GM23338 (cell line): ENCODE measurements around the gene ZMAT5. TPM values are rescaled to one million over a fixed set of nuclear protein-coding genes. Genes with fewer than 3 reads are reported as not detected.

Experiments used
- ATAC-seq: fragments of 200-7000 bp; cut with Tn5 transposase; 3 replicates; pipeline ENCODE4 v1.9.1; 2020
- DNase-seq: peaks from one replicate; pipeline ENCODE4 v3.0.0-alpha.2; 2015; ENCODE audit warnings: low spot score
- H2AFZ ChIP-seq: fragments of 200-600 bp; sonication (generic); 2 replicates; pipeline ENCODE4 v1.8.0; 2016; ENCODE audit warnings: antibody characterized with exemption, mild to moderate bottlenecking, moderate library complexity
- H3F3A ChIP-seq: fragments of 200-600 bp; sonication (generic); replicated peaks from 2 replicates; pipeline ENCODE4 v1.8.0; 2017; ENCODE audit warnings: antibody characterized with exemption, mixed run types, low read depth
- H3K27ac ChIP-seq: fragments of 200-600 bp; sonication (generic); 2 replicates; pipeline ENCODE4 v1.6.1; 2016; ENCODE audit warnings: low read depth
- H3K27me3 ChIP-seq: fragments of 200-600 bp; sonication (generic); 2 replicates; pipeline ENCODE4 v1.8.0; 2016; ENCODE audit warnings: mild to moderate bottlenecking, mixed run types, moderate library complexity; ENCODE audit not compliant: insufficient read depth
- H3K36me3 ChIP-seq: fragments of 200-600 bp; sonication (generic); 2 replicates; pipeline ENCODE4 v1.8.0; 2016; ENCODE audit warnings: mild to moderate bottlenecking; ENCODE audit not compliant: insufficient read depth
- H3K4me1 ChIP-seq: fragments of 200-600 bp; sonication (generic); 2 replicates; pipeline ENCODE4 v1.8.0; 2016; ENCODE audit warnings: mild to moderate bottlenecking, moderate library complexity; ENCODE audit not compliant: insufficient read depth
- H3K4me2 ChIP-seq: fragments of 200-600 bp; sonication (generic); 2 replicates; pipeline ENCODE4 v1.7.1; 2017; ENCODE audit warnings: mixed run types
- H3K4me3 ChIP-seq: fragments of 200-600 bp; sonication (generic); 2 replicates; pipeline ENCODE4 v1.6.1; 2016; ENCODE audit warnings: mixed run types
- H3K79me2 ChIP-seq: fragments of 200-600 bp; sonication (generic); replicated peaks from 2 replicates; pipeline ENCODE4 v1.8.0; 2017; ENCODE audit warnings: mild to moderate bottlenecking; ENCODE audit not compliant: insufficient read depth
- H3K9me2 ChIP-seq: fragments of 200-600 bp; sonication (generic); 2 replicates; pipeline ENCODE4 v1.8.0; 2017; ENCODE audit not compliant: insufficient read depth
- H4K20me1 ChIP-seq: fragments of 200-600 bp; sonication (generic); replicated peaks from 2 replicates; pipeline ENCODE4 v1.8.0; 2017; ENCODE audit warnings: mild to moderate bottlenecking; ENCODE audit not compliant: insufficient read depth
- H3K27ac Mint-ChIP-seq: 2 replicates; pipeline ENCODE4 v1.8.0; 2020; ENCODE audit warnings: inconsistent platforms, mild to moderate bottlenecking, moderate library complexity, mixed read lengths
- H3K27me3 Mint-ChIP-seq: 3 replicates; pipeline ENCODE4 v1.8.0; 2022; ENCODE audit warnings: low read depth, mild to moderate bottlenecking, moderate library complexity, mixed read lengths, inconsistent platforms; ENCODE audit not compliant: insufficient read depth, poor library complexity
- H3K36me3 Mint-ChIP-seq: 3 replicates; pipeline ENCODE4 v1.8.0; 2021; ENCODE audit warnings: low read depth, mild to moderate bottlenecking, inconsistent platforms, moderate library complexity, mixed read lengths
- H3K4me1 Mint-ChIP-seq: 3 replicates; pipeline ENCODE4 v1.8.0; 2020; ENCODE audit warnings: mild to moderate bottlenecking, inconsistent platforms, mixed read lengths
- H3K4me3 Mint-ChIP-seq: 3 replicates; pipeline ENCODE4 v1.8.0; 2021; ENCODE audit warnings: moderate library complexity, mild to moderate bottlenecking, inconsistent platforms, mixed read lengths
- H3K9me3 Mint-ChIP-seq: 3 replicates; pipeline ENCODE4 v1.8.0; 2020; ENCODE audit warnings: moderate library complexity, mild to moderate bottlenecking, inconsistent platforms, mixed read lengths
- CREB1 ChIP-seq: fragments of 250-450 bp; sonication (Bioruptor Pico); IDR thresholded peaks from 2 replicates; pipeline ENCODE4 v1.5.0; 2020; ENCODE audit warnings: low read depth, mild to moderate bottlenecking, moderate library complexity
- EZH2 ChIP-seq: fragments of 200-600 bp; sonication (generic); IDR thresholded peaks from one replicate; pipeline ENCODE4 v1.8.0; 2017; ENCODE audit warnings: antibody characterized with exemption, mild to moderate bottlenecking, low read depth; ENCODE audit not compliant: unreplicated experiment
- NANOG ChIP-seq: IDR thresholded peaks from 2 replicates; pipeline ENCODE4 v1.6.1; 2016; ENCODE audit warnings: antibody characterized with exemption, borderline replicate concordance
- POLR2AphosphoS5 ChIP-seq: IDR thresholded peaks from 2 replicates; pipeline ENCODE4 v1.6.1; 2016; ENCODE audit warnings: antibody characterized with exemption, low read depth
- REST ChIP-seq: IDR thresholded peaks from one replicate; pipeline ENCODE4 v1.6.1; 2018; ENCODE audit warnings: antibody characterized with exemption; ENCODE audit not compliant: unreplicated experiment
- STAT1 ChIP-seq: IDR thresholded peaks from one replicate; pipeline ENCODE4 v1.6.1; 2016; ENCODE audit warnings: antibody characterized with exemption; ENCODE audit not compliant: unreplicated experiment
- ZNF114 ChIP-seq: fragments of 250-450 bp; sonication (Bioruptor Pico); IDR thresholded peaks from 2 replicates; pipeline ENCODE4 v1.5.0; 2020; ENCODE audit warnings: mild to moderate bottlenecking, moderate library complexity
- ZNF331 ChIP-seq: fragments of 250-450 bp; sonication (Bioruptor Pico); IDR thresholded peaks from 2 replicates; pipeline ENCODE4 v1.5.0; 2020; ENCODE audit warnings: low read depth, mild to moderate bottlenecking, moderate library complexity
- polyA plus RNA-seq: library from polyadenylated mRNA; unstranded; fragments of >200 nt; fragmentation: Nextera tagmentation; extraction: Ambion mirVana; gene quantifications from 2 replicates; pipeline ENCODE4 v1.2.1, GENCODE V29; 2016
- total RNA-seq: library from RNA; depleted of rRNA; stranded (reverse); fragments of >200 nt; shearing (Covaris generic); gene quantifications from 2 replicates; pipeline ENCODE4 v1.2.3, GENCODE V29; 2014
- TF ChIP-seq, protein P1 (sequence below), 2 experiments: fragments of 200-600 bp in 1 of 2; sonication (generic) in 1 of 2; conservative IDR thresholded peaks; 2 replicates each; pipeline versions ENCODE4 v1.5.1 to v1.6.1; 2016 to 2017; ENCODE audit warnings: antibody characterized with exemption in 2 of 2, low read depth in 2 of 2, mild to moderate bottlenecking in 2 of 2, moderate library complexity in 1 of 2
- TF ChIP-seq, protein P2 (sequence below): fragments of 250-450 bp; sonication (Bioruptor Pico); IDR thresholded peaks from 2 replicates; pipeline ENCODE4 v1.5.0; 2020; ENCODE audit warnings: mild to moderate bottlenecking, moderate library complexity

The ZMAT5 gene
- total and polyA plus RNA-seq, 2 experiments from 2014 or later: 14.6 to 25.4 TPM

GRCh38 chr22:29722587-29722986 is 44.2 kb downstream of the ZMAT5 start (continued):
- TF ChIP-seq REST: no peak
- TF ChIP-seq ZNF114 (CRISPR knock-in tag): no peak
- TF ChIP-seq NANOG: no peak
- no peak for TF ChIP-seq EZH2
- TF ChIP-seq, protein P1, sequence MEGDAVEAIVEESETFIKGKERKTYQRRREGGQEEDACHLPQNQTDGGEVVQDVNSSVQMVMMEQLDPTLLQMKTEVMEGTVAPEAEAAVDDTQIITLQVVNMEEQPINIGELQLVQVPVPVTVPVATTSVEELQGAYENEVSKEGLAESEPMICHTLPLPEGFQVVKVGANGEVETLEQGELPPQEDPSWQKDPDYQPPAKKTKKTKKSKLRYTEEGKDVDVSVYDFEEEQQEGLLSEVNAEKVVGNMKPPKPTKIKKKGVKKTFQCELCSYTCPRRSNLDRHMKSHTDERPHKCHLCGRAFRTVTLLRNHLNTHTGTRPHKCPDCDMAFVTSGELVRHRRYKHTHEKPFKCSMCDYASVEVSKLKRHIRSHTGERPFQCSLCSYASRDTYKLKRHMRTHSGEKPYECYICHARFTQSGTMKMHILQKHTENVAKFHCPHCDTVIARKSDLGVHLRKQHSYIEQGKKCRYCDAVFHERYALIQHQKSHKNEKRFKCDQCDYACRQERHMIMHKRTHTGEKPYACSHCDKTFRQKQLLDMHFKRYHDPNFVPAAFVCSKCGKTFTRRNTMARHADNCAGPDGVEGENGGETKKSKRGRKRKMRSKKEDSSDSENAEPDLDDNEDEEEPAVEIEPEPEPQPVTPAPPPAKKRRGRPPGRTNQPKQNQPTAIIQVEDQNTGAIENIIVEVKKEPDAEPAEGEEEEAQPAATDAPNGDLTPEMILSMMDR (conservative IDR thresholded peaks at IDR 0.05; ENCODE audit: low read depth in 2 of 2): no peak

- no peak overlapping the region for H3K27ac ChIP-seq
- H3K4me2 ChIP-seq: no peak overlapping the region
- H4K20me1 ChIP-seq: no peaks in the 10 kb centered on the region
- H3F3A ChIP-seq: peaks cover 3% of the 10 kb centered on the region; the same call in 1 of the 2 replicates
- Mint-ChIP-seq H3K4me1 (peaks cover 13% of the 10 kb centered on the region; the same call in 2 of the 3 replicates), H3K9me3 (no peaks in the 10 kb centered on the region), H3K4me3 (no peak overlapping the region), H3K27ac (no peak overlapping the region), H3K27me3 (peaks cover 43% of the 10 kb centered on the region), H3K36me3 (no peaks in the 10 kb centered on the region)
- no peak overlapping the region for H3K4me3 ChIP-seq
- no peaks in the 10 kb centered on the region for H3K79me2 ChIP-seq
- no peak for DNase-seq
- no peaks in the 10 kb centered on the region; the same call in 1 of the 2 replicates for H3K4me1 ChIP-seq
- no peak overlapping the region for H2AFZ ChIP-seq
- no peaks in the 10 kb centered on the region for H3K36me3 ChIP-seq
- peaks cover 51% of the 10 kb centered on the region for H3K27me3 ChIP-seq
- TF ChIP-seq, protein P1 (conservative IDR thresholded peaks at IDR 0.05; ENCODE audit: low read depth in 2 of 2): no peak
- TF ChIP-seq POLR2AphosphoS5 (no peak), NANOG (no peak), STAT1 (no peak), CREB1 (CRISPR knock-in tag) (no peak), ZNF331 (CRISPR knock-in tag) (no peak), ZNF114 (CRISPR knock-in tag) (no peak)
- TF ChIP-seq, protein P2, sequence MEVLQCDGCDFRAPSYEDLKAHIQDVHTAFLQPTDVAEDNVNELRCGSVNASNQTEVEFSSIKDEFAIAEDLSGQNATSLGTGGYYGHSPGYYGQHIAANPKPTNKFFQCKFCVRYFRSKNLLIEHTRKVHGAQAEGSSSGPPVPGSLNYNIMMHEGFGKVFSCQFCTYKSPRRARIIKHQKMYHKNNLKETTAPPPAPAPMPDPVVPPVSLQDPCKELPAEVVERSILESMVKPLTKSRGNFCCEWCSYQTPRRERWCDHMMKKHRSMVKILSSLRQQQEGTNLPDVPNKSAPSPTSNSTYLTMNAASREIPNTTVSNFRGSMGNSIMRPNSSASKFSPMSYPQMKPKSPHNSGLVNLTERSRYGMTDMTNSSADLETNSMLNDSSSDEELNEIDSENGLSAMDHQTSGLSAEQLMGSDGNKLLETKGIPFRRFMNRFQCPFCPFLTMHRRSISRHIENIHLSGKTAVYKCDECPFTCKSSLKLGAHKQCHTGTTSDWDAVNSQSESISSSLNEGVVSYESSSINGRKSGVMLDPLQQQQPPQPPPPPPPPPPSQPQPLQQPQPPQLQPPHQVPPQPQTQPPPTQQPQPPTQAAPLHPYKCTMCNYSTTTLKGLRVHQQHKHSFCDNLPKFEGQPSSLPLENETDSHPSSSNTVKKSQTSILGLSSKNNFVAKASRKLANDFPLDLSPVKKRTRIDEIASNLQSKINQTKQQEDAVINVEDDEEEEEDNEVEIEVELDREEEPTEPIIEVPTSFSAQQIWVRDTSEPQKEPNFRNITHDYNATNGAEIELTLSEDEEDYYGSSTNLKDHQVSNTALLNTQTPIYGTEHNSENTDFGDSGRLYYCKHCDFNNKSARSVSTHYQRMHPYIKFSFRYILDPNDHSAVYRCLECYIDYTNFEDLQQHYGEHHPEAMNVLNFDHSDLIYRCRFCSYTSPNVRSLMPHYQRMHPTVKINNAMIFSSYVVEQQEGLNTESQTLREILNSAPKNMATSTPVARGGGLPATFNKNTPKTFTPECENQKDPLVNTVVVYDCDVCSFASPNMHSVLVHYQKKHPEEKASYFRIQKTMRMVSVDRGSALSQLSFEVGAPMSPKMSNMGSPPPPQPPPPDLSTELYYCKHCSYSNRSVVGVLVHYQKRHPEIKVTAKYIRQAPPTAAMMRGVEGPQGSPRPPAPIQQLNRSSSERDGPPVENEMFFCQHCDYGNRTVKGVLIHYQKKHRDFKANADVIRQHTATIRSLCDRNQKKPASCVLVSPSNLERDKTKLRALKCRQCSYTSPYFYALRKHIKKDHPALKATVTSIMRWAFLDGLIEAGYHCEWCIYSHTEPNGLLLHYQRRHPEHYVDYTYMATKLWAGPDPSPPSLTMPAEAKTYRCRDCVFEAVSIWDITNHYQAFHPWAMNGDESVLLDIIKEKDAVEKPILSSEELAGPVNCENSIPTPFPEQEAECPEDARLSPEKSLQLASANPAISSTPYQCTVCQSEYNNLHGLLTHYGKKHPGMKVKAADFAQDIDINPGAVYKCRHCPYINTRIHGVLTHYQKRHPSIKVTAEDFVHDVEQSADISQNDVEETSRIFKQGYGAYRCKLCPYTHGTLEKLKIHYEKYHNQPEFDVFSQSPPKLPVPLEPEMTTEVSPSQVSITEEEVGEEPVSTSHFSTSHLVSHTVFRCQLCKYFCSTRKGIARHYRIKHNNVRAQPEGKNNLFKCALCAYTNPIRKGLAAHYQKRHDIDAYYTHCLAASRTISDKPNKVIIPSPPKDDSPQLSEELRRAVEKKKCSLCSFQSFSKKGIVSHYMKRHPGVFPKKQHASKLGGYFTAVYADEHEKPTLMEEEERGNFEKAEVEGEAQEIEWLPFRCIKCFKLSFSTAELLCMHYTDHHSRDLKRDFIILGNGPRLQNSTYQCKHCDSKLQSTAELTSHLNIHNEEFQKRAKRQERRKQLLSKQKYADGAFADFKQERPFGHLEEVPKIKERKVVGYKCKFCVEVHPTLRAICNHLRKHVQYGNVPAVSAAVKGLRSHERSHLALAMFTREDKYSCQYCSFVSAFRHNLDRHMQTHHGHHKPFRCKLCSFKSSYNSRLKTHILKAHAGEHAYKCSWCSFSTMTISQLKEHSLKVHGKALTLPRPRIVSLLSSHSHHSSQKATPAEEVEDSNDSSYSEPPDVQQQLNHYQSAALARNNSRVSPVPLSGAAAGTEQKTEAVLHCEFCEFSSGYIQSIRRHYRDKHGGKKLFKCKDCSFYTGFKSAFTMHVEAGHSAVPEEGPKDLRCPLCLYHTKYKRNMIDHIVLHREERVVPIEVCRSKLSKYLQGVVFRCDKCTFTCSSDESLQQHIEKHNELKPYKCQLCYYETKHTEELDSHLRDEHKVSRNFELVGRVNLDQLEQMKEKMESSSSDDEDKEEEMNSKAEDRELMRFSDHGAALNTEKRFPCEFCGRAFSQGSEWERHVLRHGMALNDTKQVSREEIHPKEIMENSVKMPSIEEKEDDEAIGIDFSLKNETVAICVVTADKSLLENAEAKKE: no peak
- no peak for ATAC-seq
- H3K9me2 ChIP-seq: no peaks in the 10 kb centered on the region
These were observed 44.7 kb downstream of the ZMAT5 start for GRCh38 chr22:29722151-29722550.
